Heart left ventricle (tissue), 16 donors: ENCODE data around the gene LAD1. TPM values are rescaled to one million over a fixed set of nuclear protein-coding genes. Genes with fewer than 3 reads are reported as not detected.
A peak's percentile ranks its signal among the peaks of the same experiment; 100 is the strongest.

Experiments used
- ATAC-seq, 4 donors: fragments of 200-7000 bp; cut with Tn5 transposase; one replicate each; pipeline ENCODE4 v1.9.1; 2020 to 2022; ENCODE audit warnings: moderate library complexity in 4 of 4, mild to moderate bottlenecking in 3 of 4, moderate number of reproducible peaks in 1 of 4
- DNase-seq, 5 donors: peaks; one replicate each; pipeline ENCODE4 v3.0.0-alpha.2; 2020
- H3K27ac ChIP-seq, 12 donors: fragments of 200-600 bp; sonication (generic) in 4 of 12; one replicate each; pipeline versions ENCODE4 v1.5.0 to v1.8.0; 2016 to 2022; ENCODE audit warnings: mild to moderate bottlenecking in 2 of 12
- H3K27me3 ChIP-seq, 9 donors: fragments of 200-600 bp; sonication (generic) in 2 of 9; one replicate each; pipeline versions ENCODE4 v1.5.1 to v1.8.0; 2016 to 2022; ENCODE audit warnings: mild to moderate bottlenecking in 3 of 9
- H3K36me3 ChIP-seq, 9 donors: fragments of 200-600 bp; sonication (generic) in 2 of 9; one replicate each; pipeline versions ENCODE4 v1.5.0 to v1.8.0; 2018 to 2022; ENCODE audit warnings: mild to moderate bottlenecking in 2 of 9
- H3K4me1 ChIP-seq, 12 donors: fragments of 200-600 bp; sonication (generic) in 4 of 12; one replicate each; pipeline versions ENCODE4 v1.5.0 to v1.8.0; 2016 to 2022; ENCODE audit warnings: mild to moderate bottlenecking in 3 of 12
- H3K4me3 ChIP-seq, 12 donors: fragments of 200-600 bp; sonication (generic) in 4 of 12; one replicate each; pipeline versions ENCODE4 v1.5.0 to v1.8.0; 2017 to 2022; ENCODE audit warnings: mild to moderate bottlenecking in 9 of 12, moderate library complexity in 4 of 12
- H3K9me3 ChIP-seq, 12 donors: fragments of 200-600 bp; sonication (generic) in 4 of 12; one replicate each; pipeline versions ENCODE4 v1.5.0 to v1.8.0; 2016 to 2022; ENCODE audit warnings: mild to moderate bottlenecking in 1 of 12
- CTCF ChIP-seq, 12 donors: fragments of 200-600 bp; sonication (generic) in 4 of 12; IDR thresholded peaks; one replicate each; pipeline versions ENCODE4 v1.5.0 to v1.8.0; 2018 to 2022; ENCODE audit warnings: antibody characterized with exemption in 12 of 12, mild to moderate bottlenecking in 5 of 12
- POLR2A ChIP-seq, 2 donors: fragments of 450-650 bp; IDR thresholded peaks; one replicate each; pipeline ENCODE4 v1.6.1; 2017; ENCODE audit warnings: antibody characterized with exemption in 2 of 2, mild to moderate bottlenecking in 2 of 2, moderate library complexity in 2 of 2
- WGBS, 4 donors: extraction: QIAGEN DNeasy Blood & Tissue Kit in 2 of 4; methylation state at CpG; one replicate each; pipeline versions ENCODE4 v1.1.5 to v1.1.7; 2013 to 2018; 5-methylcytosine and 5-hydroxymethylcytosine counted together
- intact Hi-C, 10 donors: fragments of 100-400 bp; cut with DNase I; formaldehyde crosslinking; loops; one replicate each; pipeline versions ENCODE4 v1.11.1 to v1.14.2; 2022
- polyA plus RNA-seq, 2 donors: library from polyadenylated mRNA; stranded (reverse); fragments of 200-250 nt; gene quantifications; one replicate each; pipeline ENCODE4 v1.2.3, GENCODE V29; 2013
- total RNA-seq, 9 donors: library from RNA; depleted of rRNA in 2 of 9; stranded (reverse); fragments of >200 nt in 2 of 9; fragmentation: NEBNext Ultra II Directional in 3 of 9; extraction: Animal tissue kit (Norgen Biotek cat#: 25700) in 3 of 9; gene quantifications; one replicate each; pipeline versions ENCODE4 v1.1.0 to v1.2.4, GENCODE V29; 2016 to 2023
- donor health status: ischemic (EF 13 %, LVEDD 7.1; RV severe dilation, severe dysfunction).
- donor health status: healthy with polysubstance abuse.
- donor health status: DM: no; HTN: yes; CAD: no.
- donor health status: DM: no; HTN: no; CAD: no.
- donor health status: ischemic (EF 25% LVEDD 6.9; RV normal size, moderate dysfunction).
- donor health status: ischemic (EF 25% LVEDD 5.7; RV mildly dilated, moderate dysfunction).
- donor health status: healthy.
- donor health status: DM: yes; HTN: yes; CAD: no.
- donor health status: ischemic (EF 35%, LVEDD 5.7; RV mildly dilated, moderate dysfunction).
- donor health status: nonischemic (EF 11% LVEDD 7.7; RV severe dilation, severe dysfunction).
- donor health status: DM: yes; HTN: yes; CAD: no.
- donor health status: PGD.
- donor health status: ischemic (EF 29% LVEDD 5.4; RV normal size, mild dysfunction).
- donor health status: nonischemic (EF 23%, LVEDD 6.1; RV moderate dilation, normal function).

Gene LAD1
- total and polyA plus RNA-seq, 11 donors, result 2.0 to 99.2 (median 6.9) TPM

GRCh38 chr1:201423655-201424054 lies 24.5 kb upstream of the LAD1 start:
- Histone ChIP-seq H3K27me3 (no peaks in the 10 kb centered on the region), H3K9me3 (peaks cover 0 to 6% (median 0%) of the 10 kb centered on the region in 12 donors), H3K36me3 (no peaks in the 10 kb centered on the region), H3K4me3 (no peak overlapping the region), H3K4me1 (peaks cover 0 to 27% (median 5%) of the 10 kb centered on the region in 12 donors), H3K27ac (no peak overlapping the region)
- no peak for ATAC-seq
- intact Hi-C loops, result no loop called here
- TF ChIP-seq POLR2A (IDR thresholded peaks at IDR 0.05) (no peak), CTCF (IDR thresholded peaks at IDR 0.05) (no peak)
- DNase-seq, result no peak
- 87 to 96% (median 93%) methylated on average over 6 of the region's 6 CpGs for WGBS, 4 donors

- H3K36me3 ChIP-seq, result no peaks in the 10 kb centered on the region
- no peak overlapping the region for H3K27ac ChIP-seq
- no peaks in the 10 kb centered on the region for H3K27me3 ChIP-seq
- H3K4me1 ChIP-seq, result peaks cover 0 to 27% (median 5%) of the 10 kb centered on the region in 12 donors
- intact Hi-C loops, result no loop called here
- no peak for DNase-seq
- no peak for TF ChIP-seq POLR2A (IDR thresholded peaks at IDR 0.05)
- TF ChIP-seq CTCF (IDR thresholded peaks at IDR 0.05), result no peak
- WGBS, 4 donors, result 65 to 81% (median 71%) methylated on average over 6 of the region's 6 CpGs
- no peak for ATAC-seq
- peaks cover 0 to 6% (median 0%) of the 10 kb centered on the region in 12 donors for H3K9me3 ChIP-seq
- no peak overlapping the region for H3K4me3 ChIP-seq
Measured at GRCh38 chr1:201422436-201423030, 23.4 kb upstream of the LAD1 start.

- Histone ChIP-seq H3K27ac (no peak overlapping the region), H3K4me1 (peaks cover 0 to 27% (median 5%) of the 10 kb centered on the region in 12 donors), H3K27me3 (no peaks in the 10 kb centered on the region), H3K4me3 (no peak overlapping the region), H3K9me3 (peaks cover 0 to 6% (median 0%) of the 10 kb centered on the region in 12 donors), H3K36me3 (no peaks in the 10 kb centered on the region)
- DNase-seq (no peak), ATAC-seq (no peak)
- 64 to 74% (median 66%) methylated on average over 3 of the region's 3 CpGs for WGBS, 4 donors
- TF ChIP-seq POLR2A (IDR thresholded peaks at IDR 0.05) (no peak), CTCF (IDR thresholded peaks at IDR 0.05) (no peak)
- intact Hi-C loops, result no loop called here
Measured at GRCh38 chr1:201422026-201422425, 22.9 kb upstream of the LAD1 start.

- peaks cover 0 to 24% (median 5%) of the 10 kb centered on the region in 12 donors for H3K4me1 ChIP-seq
- peaks cover 0 to 6% (median 0%) of the 10 kb centered on the region in 12 donors for H3K9me3 ChIP-seq
- peak in 1 of 5 donors; percentile 19 for DNase-seq
- WGBS, 4 donors, result 52 to 56% (median 53%) methylated on average over 8 of the region's 8 CpGs
- H3K36me3 ChIP-seq, result no peaks in the 10 kb centered on the region
- ATAC-seq, result peak in 3 of 4 donors; percentile 1 to 4 (median 2)
- TF ChIP-seq POLR2A (IDR thresholded peaks at IDR 0.05) (no peak), CTCF (IDR thresholded peaks at IDR 0.05) (no peak)
- H3K4me3 ChIP-seq, result no peak overlapping the region
- intact Hi-C loops, result no loop called here
- H3K27me3 ChIP-seq, result no peaks in the 10 kb centered on the region
- peak overlapping the region in 2 of 12 donors; percentile 45 to 49 for H3K27ac ChIP-seq
Measured at GRCh38 chr1:201421041-201421440, 21.9 kb upstream of the LAD1 start.
